H9 (cell line): ENCODE measurements around the gene SLC25A26. TPM values are rescaled to one million over a fixed set of nuclear protein-coding genes. Genes with fewer than 3 reads are reported as not detected.

ENCODE experiments used
- DNase-seq: peaks from one replicate; pipeline ENCODE4 v3.0.0-alpha.2; 2017
- H2AFZ ChIP-seq: one replicate; pipeline ENCODE4 v1.6.1; 2013; ENCODE audit warnings: mild to moderate bottlenecking, low read length, control low read depth, moderate library complexity
- H2AK5ac ChIP-seq: 2 replicates; pipeline ENCODE4 v1.6.1; 2013; ENCODE audit warnings: low read length, control low read depth, mixed read lengths; ENCODE audit not compliant: insufficient read length
- H2BK120ac ChIP-seq: one replicate; pipeline ENCODE4 v1.6.1; 2013; ENCODE audit warnings: low read depth, mild to moderate bottlenecking, low read length, control low read depth, inconsistent platforms; ENCODE audit not compliant: poor library complexity, severe bottlenecking
- H2BK12ac ChIP-seq: 2 replicates; pipeline ENCODE4 v1.6.1; 2013; ENCODE audit warnings: low read length, control low read depth, mixed read lengths, low read depth; ENCODE audit not compliant: insufficient read length
- H2BK15ac ChIP-seq: 2 replicates; pipeline ENCODE4 v1.6.1; 2013; ENCODE audit warnings: low read depth, low read length, control low read depth
- H2BK20ac ChIP-seq: one replicate; pipeline ENCODE4 v1.6.1; 2013; ENCODE audit warnings: low read depth, mild to moderate bottlenecking, low read length, control low read depth, inconsistent platforms; ENCODE audit not compliant: poor library complexity, severe bottlenecking
- H2BK5ac ChIP-seq: 2 replicates; pipeline ENCODE4 v1.6.1; 2013; ENCODE audit warnings: low read length, control low read depth, mixed read lengths; ENCODE audit not compliant: insufficient read length
- H3K14ac ChIP-seq: 2 replicates; pipeline ENCODE4 v1.6.1; 2013; ENCODE audit warnings: low read length, control low read depth; ENCODE audit not compliant: insufficient read depth
- H3K18ac ChIP-seq: 2 replicates; pipeline ENCODE4 v1.6.1; 2013; ENCODE audit warnings: low read depth, mild to moderate bottlenecking, mixed read lengths, low read length, control low read depth; ENCODE audit not compliant: insufficient read length
- H3K23ac ChIP-seq: 2 replicates; pipeline ENCODE4 v1.6.1; 2013; ENCODE audit warnings: low read length, control low read depth, mixed read lengths, low read depth; ENCODE audit not compliant: insufficient read length
- H3K23me2 ChIP-seq: 2 replicates; pipeline ENCODE4 v1.6.1; 2013; ENCODE audit warnings: low read depth, mild to moderate bottlenecking, mixed read lengths, low read length, control low read depth; ENCODE audit not compliant: insufficient read length, poor library complexity, severe bottlenecking
- H3K27ac ChIP-seq: 2 replicates; pipeline ENCODE4 v1.5.1; 2013; ENCODE audit warnings: low read length, control low read depth, mixed read lengths, low read depth; ENCODE audit not compliant: insufficient read length
- H3K27me3 ChIP-seq: 2 replicates; pipeline ENCODE4 v1.6.1; 2013; ENCODE audit warnings: low read length, control low read depth, inconsistent platforms; ENCODE audit not compliant: insufficient read depth
- H3K4ac ChIP-seq: 2 replicates; pipeline ENCODE4 v1.6.1; 2013; ENCODE audit warnings: low read depth, mild to moderate bottlenecking, control low read depth, inconsistent platforms, low read length, moderate library complexity
- H3K4me1 ChIP-seq: 2 replicates; pipeline ENCODE4 v1.6.1; 2013; ENCODE audit warnings: low read length, control low read depth, inconsistent platforms; ENCODE audit not compliant: insufficient read depth
- H3K4me2 ChIP-seq: 2 replicates; pipeline ENCODE4 v1.6.1; 2013; ENCODE audit warnings: low read length, control low read depth, mixed read lengths; ENCODE audit not compliant: insufficient read length, insufficient read depth
- H3K56ac ChIP-seq: 2 replicates; pipeline ENCODE4 v1.6.1; 2013; ENCODE audit warnings: low read depth, mild to moderate bottlenecking, mixed read lengths, low read length, control low read depth; ENCODE audit not compliant: insufficient read length
- H3K79me1 ChIP-seq: 2 replicates; pipeline ENCODE4 v1.6.1; 2013; ENCODE audit warnings: low read depth, mild to moderate bottlenecking, moderate library complexity, low read length, control low read depth, inconsistent platforms; ENCODE audit not compliant: insufficient read depth, poor library complexity, severe bottlenecking
- H3K79me2 ChIP-seq: 2 replicates; pipeline ENCODE4 v1.6.1; 2013; ENCODE audit warnings: low read length, control low read depth, inconsistent platforms; ENCODE audit not compliant: insufficient read depth
- H3K9ac ChIP-seq: 2 replicates; pipeline ENCODE4 v1.6.1; 2013; ENCODE audit warnings: low read length, control low read depth, mixed read lengths; ENCODE audit not compliant: insufficient read length; ENCODE audit errors: extremely low read depth
- H3K9me3 ChIP-seq: one replicate; pipeline ENCODE4 v1.6.1; 2013; ENCODE audit warnings: low read depth, low read length, inconsistent platforms; ENCODE audit not compliant: control insufficient read depth
- H3T11ph ChIP-seq: one replicate; pipeline ENCODE4 v1.6.1; 2013; ENCODE audit warnings: mild to moderate bottlenecking, low read length, control low read depth, inconsistent platforms
- H4K20me1 ChIP-seq: one replicate; pipeline ENCODE4 v1.6.1; 2013; ENCODE audit not compliant: control insufficient read depth, insufficient read length, insufficient read depth
- H4K5ac ChIP-seq: 2 replicates; pipeline ENCODE4 v1.6.1; 2013; ENCODE audit warnings: low read depth, mild to moderate bottlenecking, mixed read lengths, low read length, control low read depth; ENCODE audit not compliant: insufficient read length
- H4K8ac ChIP-seq: replicated peaks from 2 replicates; pipeline ENCODE4 v1.6.1; 2013; ENCODE audit warnings: low read length, control low read depth, mixed read lengths, low read depth; ENCODE audit not compliant: insufficient read length
- H4K91ac ChIP-seq: 2 replicates; pipeline ENCODE4 v1.6.1; 2013; ENCODE audit warnings: low read depth, mild to moderate bottlenecking, moderate library complexity, mixed read lengths, low read length, control low read depth; ENCODE audit not compliant: insufficient read length
- H3K27ac Mint-ChIP-seq, 3 experiments: 2 replicates in 2 of 3; 3 replicates in 1 of 3; pipeline ENCODE4 v1.8.0; 2020 to 2021; ENCODE audit warnings: mixed read lengths in 3 of 3, mild to moderate bottlenecking in 1 of 3, moderate library complexity in 1 of 3
- H3K27me3 Mint-ChIP-seq: 2 replicates; pipeline ENCODE4 v1.8.0; 2021; ENCODE audit warnings: low read depth, mild to moderate bottlenecking, moderate library complexity, mixed read lengths
- H3K36me3 Mint-ChIP-seq, 3 experiments: 2 replicates in 2 of 3; 3 replicates in 1 of 3; pipeline ENCODE4 v1.8.0; 2020 to 2021; ENCODE audit warnings: low read depth in 3 of 3, mixed read lengths in 3 of 3; ENCODE audit not compliant: insufficient read depth in 1 of 3
- H3K4me1 Mint-ChIP-seq, 2 experiments: 2 replicates each; pipeline ENCODE4 v1.8.0; 2020; ENCODE audit warnings: mixed read lengths in 2 of 2
- H3K4me3 Mint-ChIP-seq, 2 experiments: 2 replicates in 1 of 2; 3 replicates in 1 of 2; pipeline ENCODE4 v1.8.0; 2020 to 2021; ENCODE audit warnings: mild to moderate bottlenecking in 2 of 2, mixed read lengths in 2 of 2, moderate library complexity in 1 of 2
- H3K9me3 Mint-ChIP-seq, 2 experiments: 2 replicates in 1 of 2; 3 replicates in 1 of 2; pipeline ENCODE4 v1.8.0; 2020; ENCODE audit warnings: mild to moderate bottlenecking in 2 of 2, mixed read lengths in 2 of 2, moderate library complexity in 1 of 2
- WGBS: extraction: QIAGEN DNeasy Blood & Tissue Kit; methylation state at CpG from one replicate; pipeline ENCODE4 v1.1.7; 2013; ENCODE audit warnings: missing lambda C conversion rate, low lambda C conversion rate, mixed read lengths; ENCODE audit not compliant: insufficient read length; ENCODE audit errors: extremely low coverage; 5-methylcytosine and 5-hydroxymethylcytosine counted together
- total RNA-seq: library from RNA; stranded (reverse); gene quantifications from 2 replicates; pipeline ENCODE4 v1.2.1, GENCODE V29; 2021
- TF ChIP-seq, protein P1 (sequence below): fragments of 200-600 bp; sonication (generic); conservative IDR thresholded peaks from 3 replicates; pipeline ENCODE4 v1.8.0; 2021; ENCODE audit warnings: antibody characterized with exemption, mild to moderate bottlenecking

Gene SLC25A26
- total RNA-seq, 1 experiment from 2014 or later: 30.2 TPM

DNA sequence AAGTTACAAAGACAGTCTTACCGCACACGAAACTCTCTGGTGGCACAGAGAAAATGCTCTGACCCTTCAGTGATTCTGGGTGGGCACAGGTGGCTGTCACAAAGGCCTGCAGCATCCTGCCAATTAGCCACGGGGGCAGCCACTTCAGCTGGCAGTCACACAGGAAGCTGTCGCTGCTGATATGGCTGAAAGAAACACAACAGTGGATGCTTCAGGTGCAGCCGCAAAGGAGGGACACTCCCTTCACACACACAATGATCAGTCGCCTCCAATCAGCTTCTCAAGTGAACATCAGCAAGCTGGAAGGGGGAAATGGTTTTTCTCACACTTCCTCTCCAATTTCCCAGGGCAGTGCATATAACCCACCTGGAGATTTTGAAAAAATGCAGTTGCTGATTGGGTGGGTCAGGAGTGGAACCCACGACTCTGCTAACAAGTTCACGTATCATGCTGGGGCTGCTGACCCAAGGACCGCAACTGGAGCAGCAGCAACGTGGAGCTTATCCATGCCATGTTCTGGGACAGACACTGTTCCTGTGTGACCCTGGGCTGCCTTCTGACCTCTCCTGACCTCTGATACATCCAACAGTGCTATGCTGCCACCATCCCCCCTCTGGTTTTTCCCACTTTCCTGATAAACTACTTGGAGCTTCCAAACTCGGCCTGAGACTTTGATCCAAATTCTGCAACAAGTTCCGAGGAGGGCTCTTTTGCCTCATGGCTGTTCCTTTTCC, 173.4 kb downstream of the SLC25A26 start:
- Histone ChIP-seq H3K4me2 (no peak overlapping the region), H3T11ph (no peak overlapping the region), H2BK20ac (no peak overlapping the region), H3K4me1 (no peaks in the 10 kb centered on the region), H3K27me3 (no peaks in the 10 kb centered on the region), H2BK120ac (no peak overlapping the region), H3K23ac (no peak overlapping the region), H4K20me1 (no peaks in the 10 kb centered on the region), H2BK12ac (no peak overlapping the region), H3K9ac (no peak overlapping the region), H2AK5ac (no peak overlapping the region), H4K8ac (no peak overlapping the region), H3K14ac (no peak overlapping the region), H3K27ac (no peak overlapping the region), H3K56ac (no peak overlapping the region), H3K23me2 (no peaks in the 10 kb centered on the region), H3K4ac (no peak overlapping the region), H3K79me1 (no peaks in the 10 kb centered on the region), H3K9me3 (no peaks in the 10 kb centered on the region), H3K18ac (no peak overlapping the region), H4K5ac (no peak overlapping the region), H2AFZ (no peak overlapping the region), H2BK15ac (no peak overlapping the region), H4K91ac (no peak overlapping the region), H2BK5ac (no peak overlapping the region), H3K79me2 (no peaks in the 10 kb centered on the region)
- TF ChIP-seq, protein P1, sequence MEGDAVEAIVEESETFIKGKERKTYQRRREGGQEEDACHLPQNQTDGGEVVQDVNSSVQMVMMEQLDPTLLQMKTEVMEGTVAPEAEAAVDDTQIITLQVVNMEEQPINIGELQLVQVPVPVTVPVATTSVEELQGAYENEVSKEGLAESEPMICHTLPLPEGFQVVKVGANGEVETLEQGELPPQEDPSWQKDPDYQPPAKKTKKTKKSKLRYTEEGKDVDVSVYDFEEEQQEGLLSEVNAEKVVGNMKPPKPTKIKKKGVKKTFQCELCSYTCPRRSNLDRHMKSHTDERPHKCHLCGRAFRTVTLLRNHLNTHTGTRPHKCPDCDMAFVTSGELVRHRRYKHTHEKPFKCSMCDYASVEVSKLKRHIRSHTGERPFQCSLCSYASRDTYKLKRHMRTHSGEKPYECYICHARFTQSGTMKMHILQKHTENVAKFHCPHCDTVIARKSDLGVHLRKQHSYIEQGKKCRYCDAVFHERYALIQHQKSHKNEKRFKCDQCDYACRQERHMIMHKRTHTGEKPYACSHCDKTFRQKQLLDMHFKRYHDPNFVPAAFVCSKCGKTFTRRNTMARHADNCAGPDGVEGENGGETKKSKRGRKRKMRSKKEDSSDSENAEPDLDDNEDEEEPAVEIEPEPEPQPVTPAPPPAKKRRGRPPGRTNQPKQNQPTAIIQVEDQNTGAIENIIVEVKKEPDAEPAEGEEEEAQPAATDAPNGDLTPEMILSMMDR: no peak
- Mint-ChIP-seq H3K4me3 (no peak overlapping the region), H3K9me3 (no peaks in the 10 kb centered on the region; a peak in 1 of 5 replicates), H3K27me3 (no peaks in the 10 kb centered on the region), H3K4me1 (peaks cover 0 to 5% of the 10 kb centered on the region in 2 experiments; a peak in 1 of 4 replicates), H3K27ac (peak overlapping the region in 2 of 3 experiments; percentile 26 to 71; a peak in 3 of 7 replicates), H3K36me3 (peaks cover 67 to 92% (median 89%) of the 10 kb centered on the region in 3 experiments)
- WGBS: no CpG with 5 or more reads among the region's 12 CpGs
- no peak for DNase-seq
